Fibroblast of mammary gland (primary cell): Measurements from ENCODE around the gene TMEM87B.

ENCODE experiments used
- DNase-seq: peaks from one replicate; pipeline ENCODE4 v3.0.0-alpha.2; 2010; ENCODE audit warnings: low read depth
- H3K4me3 ChIP-seq: 2 replicates; pipeline ENCODE4 v1.5.1; 2011; ENCODE audit warnings: low read depth, mild to moderate bottlenecking, low read length, moderate library complexity; ENCODE audit not compliant: control insufficient read depth
- TF ChIP-seq, protein P1 (sequence below): conservative IDR thresholded peaks from 2 replicates; pipeline ENCODE4 v1.5.1; 2011; ENCODE audit warnings: low read depth, low read length, inconsistent platforms; ENCODE audit not compliant: control insufficient read depth, insufficient read depth

Gene TMEM87B

DNA sequence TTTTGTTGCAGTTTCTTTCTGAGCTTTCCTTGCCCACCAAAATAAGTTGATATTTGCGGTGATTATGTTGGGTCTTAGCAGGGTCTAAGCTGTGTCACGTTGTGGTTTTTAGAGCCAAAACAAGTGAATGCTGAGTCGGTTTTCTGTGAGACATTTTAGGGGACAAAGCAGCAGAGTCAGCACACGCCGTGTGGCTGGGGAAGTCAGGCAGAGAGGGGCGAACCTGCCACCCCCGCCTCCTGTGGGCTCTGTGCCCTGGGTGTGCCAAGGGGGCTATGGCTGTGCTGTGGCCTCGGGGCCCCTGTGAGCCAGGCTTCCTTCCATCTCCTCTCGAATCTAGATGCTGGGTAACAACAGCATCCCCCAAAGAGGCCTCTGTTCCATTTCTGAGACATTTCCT, 30.8 kb upstream of the TMEM87B start:
- no peak for DNase-seq

DNA sequence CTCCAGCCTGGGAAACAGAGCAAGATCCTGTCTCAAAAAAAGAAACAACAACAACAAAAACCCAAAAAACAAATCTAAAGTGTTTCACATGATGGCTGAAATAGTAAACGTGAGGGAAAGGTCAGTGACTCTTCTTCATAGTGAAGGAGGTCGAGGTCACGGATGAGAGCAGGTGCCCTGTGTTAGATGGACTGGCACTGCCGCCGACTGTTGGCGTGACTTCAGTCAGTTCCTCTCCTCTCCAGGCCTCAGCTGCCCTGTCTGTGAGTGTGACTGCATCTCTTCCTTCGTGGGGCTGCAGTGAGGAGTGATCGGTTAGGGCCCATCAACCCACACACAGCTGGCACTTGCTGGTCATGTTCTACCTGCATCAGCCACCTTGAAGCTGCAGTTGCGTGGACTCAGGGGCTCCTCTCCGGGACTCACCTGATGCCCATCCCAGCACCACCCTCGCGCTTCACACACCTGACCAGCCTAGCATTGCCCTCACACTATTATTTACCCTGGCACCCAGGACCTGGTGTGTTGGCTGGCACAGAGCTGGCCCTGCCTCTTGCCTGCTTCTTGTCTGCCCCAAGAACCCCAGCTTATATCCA, 30.1 kb upstream of the TMEM87B start:
- no peak overlapping the region for H3K4me3 ChIP-seq
- DNase-seq = no peak
- TF ChIP-seq, protein P1, sequence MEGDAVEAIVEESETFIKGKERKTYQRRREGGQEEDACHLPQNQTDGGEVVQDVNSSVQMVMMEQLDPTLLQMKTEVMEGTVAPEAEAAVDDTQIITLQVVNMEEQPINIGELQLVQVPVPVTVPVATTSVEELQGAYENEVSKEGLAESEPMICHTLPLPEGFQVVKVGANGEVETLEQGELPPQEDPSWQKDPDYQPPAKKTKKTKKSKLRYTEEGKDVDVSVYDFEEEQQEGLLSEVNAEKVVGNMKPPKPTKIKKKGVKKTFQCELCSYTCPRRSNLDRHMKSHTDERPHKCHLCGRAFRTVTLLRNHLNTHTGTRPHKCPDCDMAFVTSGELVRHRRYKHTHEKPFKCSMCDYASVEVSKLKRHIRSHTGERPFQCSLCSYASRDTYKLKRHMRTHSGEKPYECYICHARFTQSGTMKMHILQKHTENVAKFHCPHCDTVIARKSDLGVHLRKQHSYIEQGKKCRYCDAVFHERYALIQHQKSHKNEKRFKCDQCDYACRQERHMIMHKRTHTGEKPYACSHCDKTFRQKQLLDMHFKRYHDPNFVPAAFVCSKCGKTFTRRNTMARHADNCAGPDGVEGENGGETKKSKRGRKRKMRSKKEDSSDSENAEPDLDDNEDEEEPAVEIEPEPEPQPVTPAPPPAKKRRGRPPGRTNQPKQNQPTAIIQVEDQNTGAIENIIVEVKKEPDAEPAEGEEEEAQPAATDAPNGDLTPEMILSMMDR = no peak

More for the DNA sequence above, 30.8 kb upstream of the TMEM87B start:
- TF ChIP-seq, protein P1 = no peak
- H3K4me3 ChIP-seq = no peak overlapping the region

DNA sequence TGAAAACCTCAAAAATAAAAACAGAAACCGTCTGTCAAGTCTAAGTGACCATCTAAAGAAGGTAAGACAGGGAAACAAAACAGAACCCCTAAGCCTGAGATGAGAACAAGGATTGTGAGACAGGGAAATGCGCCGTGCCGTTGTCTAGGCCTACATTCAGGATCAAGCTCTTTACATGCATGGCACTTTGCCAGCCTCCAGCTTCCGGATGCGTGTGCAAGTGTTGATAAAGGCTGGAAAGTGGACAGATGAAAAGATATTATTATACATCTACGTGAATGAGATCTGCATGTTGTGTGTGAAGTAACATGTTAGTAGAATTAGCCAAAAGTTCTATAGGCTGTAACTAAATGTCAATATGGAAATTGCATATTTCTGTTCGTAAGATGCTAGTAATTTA, 28.6 kb upstream of the TMEM87B start:
- no peak for DNase-seq
- no peak overlapping the region for H3K4me3 ChIP-seq
- TF ChIP-seq, protein P1 = no peak

DNA sequence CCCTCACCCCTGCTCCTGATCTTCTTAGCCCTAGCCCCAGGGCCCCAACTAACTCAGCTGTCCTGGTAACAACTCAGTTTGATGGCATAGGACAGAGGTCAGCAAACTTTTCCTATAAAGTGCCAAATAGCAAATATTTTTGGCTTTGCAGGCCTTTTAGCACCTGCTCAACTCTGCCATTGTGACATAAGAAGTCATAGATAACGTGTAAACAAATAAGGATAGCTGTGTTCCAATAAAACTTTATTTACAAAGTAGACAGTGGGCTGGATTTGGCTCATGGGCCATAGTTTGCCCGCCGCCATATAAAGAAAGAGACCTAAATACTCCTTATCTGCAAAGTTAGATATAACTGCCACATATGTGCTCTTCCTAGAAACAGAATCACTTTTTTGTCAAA, 27.3 kb upstream of the TMEM87B start:
- H3K4me3 ChIP-seq = no peak overlapping the region
- DNase-seq = no peak
- TF ChIP-seq, protein P1 = no peak

DNA sequence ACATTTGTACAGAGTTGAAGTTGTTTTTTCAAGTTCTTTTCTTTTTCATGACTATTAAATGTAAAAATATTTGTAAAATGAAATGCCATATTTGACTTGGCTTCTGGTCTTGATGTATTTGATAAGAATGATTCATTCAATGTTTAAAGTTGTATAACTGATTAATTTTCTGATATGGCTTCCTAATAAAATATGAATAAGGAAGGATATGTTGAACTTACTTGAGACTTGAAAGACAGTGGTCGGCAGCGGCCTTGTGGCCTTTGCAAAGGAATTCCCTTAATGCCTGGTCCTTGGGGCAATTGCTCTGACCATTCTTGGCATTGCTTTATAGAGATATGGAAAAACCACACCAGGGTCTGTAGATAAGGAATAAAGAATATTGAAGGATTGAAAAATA, 25.9 kb upstream of the TMEM87B start:
- DNase-seq = no peak
- no peak overlapping the region for H3K4me3 ChIP-seq
- TF ChIP-seq, protein P1 = no peak

DNA sequence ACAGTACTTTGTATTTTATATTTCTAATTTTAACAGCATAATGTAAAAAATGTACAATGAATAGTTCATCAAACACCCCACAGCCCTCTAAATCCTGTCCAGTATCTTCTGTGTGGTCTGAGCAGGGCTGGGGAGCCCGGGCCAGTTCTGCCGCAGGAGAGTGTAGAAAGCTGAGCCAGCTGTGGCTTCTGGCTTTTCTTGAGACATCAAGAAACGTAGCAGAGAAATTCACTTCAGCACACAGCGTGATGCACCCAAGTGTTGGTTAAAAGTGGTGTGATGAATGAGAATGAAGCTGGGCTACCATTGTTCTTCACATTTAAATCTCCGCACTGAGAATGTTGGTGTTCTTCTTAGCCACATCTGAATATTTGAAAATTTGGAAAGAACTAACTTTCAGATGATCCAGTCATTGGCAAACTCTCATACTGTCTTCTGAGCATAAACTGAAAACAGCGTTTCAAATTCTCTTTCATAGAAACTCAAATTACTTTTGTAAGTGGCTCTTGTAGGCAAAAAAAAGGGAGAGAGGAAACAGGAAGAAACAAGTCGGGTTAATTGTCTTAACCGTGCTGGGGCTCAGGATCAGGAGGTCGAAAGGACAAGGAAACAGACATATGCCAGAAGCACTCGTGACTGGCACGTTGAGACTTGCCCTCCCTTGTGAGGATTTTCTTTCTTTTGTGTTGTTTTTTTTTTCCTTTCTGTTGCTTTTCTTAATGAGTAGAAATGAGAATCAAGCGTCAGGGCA, 23.4 kb upstream of the TMEM87B start:
- TF ChIP-seq, protein P1 = no peak
- no peak overlapping the region for H3K4me3 ChIP-seq
- peak; percentile 29 for DNase-seq
